GM18502 (cell line): Measurements from ENCODE around the gene PCDHB6.
"Not testable (repeated sequence)": the region's sequence is repeated elsewhere in the genome, so short reads cannot be mapped to it uniquely, and the experiment has no call there.

Experiments
- ATAC-seq: cut with Tn5 transposase; IDR thresholded peaks from one replicate; pipeline ENCODE4 v1.9.1; 2021; ENCODE audit warnings: mild to moderate bottlenecking; ENCODE audit not compliant: unreplicated experiment, poor library complexity

PCDHB6 gene

GRCh38 chr5:141149812-141150211, at the start of gene PCDHB6:
Gene PCDHB6 (plus strand): TSS chr5:141150057. CDS start chr5:141150258, 201 bp downstream.
- no peak for ATAC-seq

- no peak for ATAC-seq
These were observed 49.5 kb upstream of the PCDHB6 start, which contains the start of gene PCDHB3 for GRCh38 chr5:141100243-141100805. Gene PCDHB3 (plus strand): TSS chr5:141100473. CDS start chr5:141100650, 177 bp downstream.

DNA sequence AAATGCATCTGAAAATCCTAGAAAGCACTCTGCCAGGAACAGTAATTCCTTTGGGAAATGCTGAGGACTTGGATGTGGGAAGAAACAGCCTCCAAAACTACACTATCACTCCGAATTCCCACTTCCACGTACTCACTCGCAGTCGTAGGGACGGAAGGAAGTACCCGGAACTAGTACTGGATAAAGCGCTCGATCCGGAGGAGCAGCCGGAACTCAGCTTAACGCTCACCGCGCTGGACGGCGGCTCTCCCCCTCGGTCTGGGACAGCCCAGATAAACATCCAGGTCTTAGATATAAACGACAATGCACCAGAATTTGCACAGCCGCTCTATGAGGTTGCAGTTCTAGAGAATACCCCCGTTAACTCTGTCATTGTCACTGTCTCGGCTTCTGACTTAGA, 48.8 kb upstream of the PCDHB6 start:
- no peak for ATAC-seq

DNA sequence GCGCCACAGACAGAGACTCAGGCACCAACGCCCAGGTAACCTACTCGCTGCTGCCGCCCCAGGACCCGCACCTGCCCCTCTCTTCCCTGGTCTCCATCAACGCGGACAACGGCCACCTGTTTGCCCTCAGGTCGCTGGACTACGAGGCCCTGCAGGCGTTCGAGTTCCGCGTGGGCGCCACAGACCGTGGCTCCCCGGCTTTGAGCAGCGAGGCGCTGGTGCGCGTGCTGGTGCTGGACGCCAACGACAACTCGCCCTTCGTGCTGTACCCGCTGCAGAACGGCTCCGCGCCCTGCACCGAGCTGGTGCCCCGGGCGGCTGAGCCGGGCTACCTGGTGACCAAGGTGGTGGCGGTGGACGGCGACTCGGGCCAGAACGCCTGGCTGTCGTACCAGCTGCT, 47.8 kb upstream of the PCDHB6 start:
- not testable (repeated sequence) for ATAC-seq

GRCh38 chr5:141102471-141102870, 47.4 kb upstream of the PCDHB6 start:
- ATAC-seq: not testable (repeated sequence)

GRCh38 chr5:141105350-141105749, 44.5 kb upstream of the PCDHB6 start:
- no peak for ATAC-seq

DNA sequence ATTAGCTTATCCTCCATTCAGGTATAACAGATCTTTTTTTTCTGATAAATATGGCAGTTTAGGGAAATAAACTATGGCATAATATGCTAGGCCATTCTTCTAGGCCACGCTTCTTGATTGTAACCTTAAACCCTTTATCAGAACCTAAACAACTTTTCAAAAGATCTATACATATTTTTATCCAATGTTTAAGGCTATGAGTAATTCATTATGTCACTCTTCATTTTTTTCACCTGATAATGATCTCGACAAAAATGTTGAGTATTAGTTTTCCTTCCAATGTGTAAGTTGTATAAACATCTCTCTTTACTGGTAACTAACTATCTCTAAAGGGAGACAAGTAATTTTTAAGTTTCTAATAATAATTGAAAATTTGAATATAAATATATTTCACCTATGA, 30.6 kb upstream of the PCDHB6 start:
- ATAC-seq: no peak

GRCh38 chr5:141121563-141121962, 28.3 kb upstream of the PCDHB6 start, which contains the start of gene PCDHB4:
Gene PCDHB4 (plus strand): TSS chr5:141121818. CDS start chr5:141121999, 181 bp downstream.
- no peak for ATAC-seq

GRCh38 chr5:141121985-141122384, 27.9 kb upstream of the PCDHB6 start:
- ATAC-seq: no peak

DNA sequence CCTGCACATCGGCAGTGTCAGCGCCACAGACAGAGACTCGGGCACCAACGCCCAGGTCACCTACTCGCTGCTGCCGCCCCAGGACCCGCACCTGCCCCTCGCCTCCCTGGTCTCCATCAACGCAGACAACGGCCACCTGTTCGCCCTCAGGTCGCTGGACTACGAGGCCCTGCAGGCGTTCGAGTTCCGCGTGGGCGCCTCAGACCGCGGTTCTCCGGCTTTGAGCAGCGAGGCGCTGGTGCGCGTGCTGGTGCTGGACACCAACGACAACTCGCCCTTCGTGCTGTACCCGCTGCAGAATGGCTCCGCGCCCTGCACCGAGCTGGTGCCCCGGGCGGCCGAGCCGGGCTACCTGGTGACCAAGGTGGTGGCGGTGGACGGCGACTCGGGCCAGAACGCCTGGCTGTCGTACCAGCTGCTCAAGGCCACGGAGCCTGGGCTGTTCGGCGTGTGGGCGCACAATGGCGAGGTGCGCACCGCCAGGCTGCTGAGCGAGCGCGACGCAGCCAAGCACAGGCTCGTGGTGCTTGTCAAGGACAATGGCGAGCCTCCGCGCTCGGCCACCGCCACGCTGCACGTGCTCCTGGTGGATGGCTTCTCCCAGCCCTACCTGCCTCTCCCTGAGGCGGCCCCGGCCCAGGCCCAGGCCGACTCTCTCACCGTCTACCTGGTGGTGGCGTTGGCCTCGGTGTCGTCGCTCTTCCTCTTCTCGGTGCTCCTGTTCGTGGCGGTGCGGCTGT, 26.3 kb upstream of the PCDHB6 start:
- ATAC-seq: not testable (repeated sequence)

- ATAC-seq: no peak
These were observed 22.6 kb upstream of the PCDHB6 start for GRCh38 chr5:141127305-141127704.

DNA sequence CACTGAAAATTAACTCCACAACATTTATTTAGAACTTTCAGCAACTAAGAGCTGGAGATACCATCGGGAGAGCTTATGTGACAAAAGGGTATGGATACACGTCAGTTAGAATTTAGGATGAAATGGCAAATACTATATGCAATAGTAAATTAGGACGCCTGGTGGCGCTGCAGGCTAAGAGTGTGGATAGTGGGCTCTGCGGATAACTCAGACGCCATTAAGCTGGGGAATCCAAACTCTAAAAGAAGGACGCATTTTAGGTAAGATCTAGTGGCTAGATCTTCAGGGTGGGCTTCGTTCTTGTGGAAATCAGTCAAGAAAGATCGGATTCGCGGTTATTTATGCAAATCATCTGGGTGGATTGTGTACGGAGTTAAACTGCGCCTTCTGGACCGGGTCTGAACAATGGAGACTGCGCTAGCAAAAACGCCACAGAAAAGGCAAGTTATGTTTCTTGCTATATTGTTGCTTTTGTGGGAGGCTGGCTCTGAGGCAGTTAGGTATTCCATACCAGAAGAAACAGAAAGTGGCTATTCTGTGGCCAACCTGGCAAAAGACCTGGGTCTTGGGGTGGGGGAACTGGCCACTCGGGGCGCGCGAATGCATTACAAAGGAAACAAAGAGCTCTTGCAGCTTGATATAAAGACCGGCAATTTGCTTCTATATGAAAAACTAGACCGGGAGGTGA, 14.7 kb upstream of the PCDHB6 start, which contains the start of gene PCDHB5:
Gene PCDHB5, plus strand, starts transcription at position 177 of the 688 bp plus-strand sequence. Its CDS starts 229 bp downstream, at position 406.
- ATAC-seq: no peak

DNA sequence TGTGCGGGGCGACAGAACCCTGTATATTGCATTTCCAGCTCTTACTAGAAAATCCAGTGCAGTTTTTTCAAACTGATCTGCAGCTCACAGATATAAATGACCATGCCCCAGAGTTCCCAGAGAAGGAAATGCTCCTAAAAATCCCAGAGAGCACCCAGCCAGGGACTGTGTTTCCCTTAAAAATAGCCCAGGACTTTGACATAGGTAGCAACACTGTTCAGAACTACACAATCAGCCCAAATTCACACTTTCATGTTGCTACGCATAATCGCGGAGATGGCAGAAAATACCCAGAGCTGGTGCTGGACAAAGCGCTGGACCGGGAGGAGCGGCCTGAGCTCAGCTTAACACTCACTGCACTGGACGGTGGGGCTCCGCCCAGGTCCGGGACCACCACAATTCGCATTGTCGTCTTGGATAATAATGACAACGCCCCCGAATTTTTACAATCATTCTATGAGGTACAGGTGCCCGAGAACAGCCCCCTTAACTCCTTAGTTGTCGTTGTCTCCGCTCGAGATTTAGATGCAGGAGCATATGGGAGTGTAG, 14.1 kb upstream of the PCDHB6 start:
- ATAC-seq: no peak

- not testable (repeated sequence) for ATAC-seq
These were observed 12.5 kb upstream of the PCDHB6 start for GRCh38 chr5:141137346-141137745.

DNA sequence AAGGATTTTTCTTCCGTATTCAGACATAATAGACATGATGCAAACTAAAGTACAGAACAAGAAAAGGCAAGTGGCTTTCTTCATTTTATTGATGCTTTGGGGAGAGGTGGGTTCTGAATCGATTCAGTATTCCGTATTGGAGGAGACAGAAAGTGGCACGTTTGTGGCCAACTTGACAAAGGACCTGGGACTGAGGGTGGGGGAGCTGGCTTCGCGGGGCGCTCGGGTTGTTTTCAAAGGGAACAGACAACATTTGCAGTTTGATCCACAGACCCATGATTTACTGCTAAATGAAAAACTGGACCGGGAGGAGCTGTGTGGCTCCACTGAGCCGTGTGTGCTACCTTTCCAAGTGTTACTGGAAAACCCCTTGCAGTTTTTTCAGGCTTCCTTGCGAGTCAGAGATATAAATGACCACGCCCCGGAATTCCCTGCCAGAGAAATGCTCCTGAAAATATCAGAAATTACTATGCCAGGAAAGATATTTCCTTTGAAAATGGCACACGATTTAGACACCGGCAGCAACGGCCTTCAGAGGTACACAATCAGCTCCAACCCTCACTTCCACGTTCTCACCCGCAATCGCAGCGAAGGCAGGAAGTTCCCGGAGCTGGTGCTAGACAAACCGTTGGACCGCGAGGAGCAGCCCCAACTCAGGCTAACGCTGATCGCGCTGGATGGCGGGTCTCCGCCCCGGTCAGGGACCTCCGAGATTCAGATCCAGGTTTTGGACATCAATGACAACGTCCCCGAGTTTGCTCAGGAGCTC, 551 bp downstream of the PCDHB6 start:
- no peak for ATAC-seq

GRCh38 chr5:141150993-141151325, 1.1 kb downstream of the PCDHB6 start:
- ATAC-seq: no peak

DNA sequence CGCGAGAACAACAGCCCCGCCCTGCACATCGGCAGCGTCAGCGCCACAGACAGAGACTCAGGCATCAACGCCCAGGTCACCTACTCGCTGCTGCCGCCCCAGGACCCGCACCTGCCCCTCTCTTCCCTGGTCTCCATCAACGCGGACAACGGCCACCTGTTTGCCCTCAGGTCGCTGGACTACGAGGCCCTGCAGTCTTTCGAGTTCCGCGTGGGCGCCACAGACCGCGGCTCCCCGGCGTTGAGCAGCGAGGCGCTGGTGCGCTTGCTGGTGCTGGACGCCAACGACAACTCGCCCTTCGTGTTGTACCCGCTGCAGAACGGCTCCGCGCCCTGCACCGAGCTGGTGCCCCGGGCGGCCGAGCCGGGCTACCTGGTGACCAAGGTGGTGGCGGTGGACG, 1.8 kb downstream of the PCDHB6 start:
- not testable (repeated sequence) for ATAC-seq

- not testable (repeated sequence) for ATAC-seq
These were observed 2.2 kb downstream of the PCDHB6 start for GRCh38 chr5:141152096-141152495.

GRCh38 chr5:141155540-141156374, 5.9 kb downstream of the PCDHB6 start:
- no peak for ATAC-seq
